ENCODE results near the gene RNASET2. TPM values are rescaled to one million over a fixed set of nuclear protein-coding genes. Genes with fewer than 3 reads are reported as not detected.

Gene RNASET2
- total and polyA plus RNA-seq, 2 of the 13 experiments (the other 11 are each of a cell fraction or from before 2014, with no cell fraction given): 44.6 to 597 TPM

DNA sequence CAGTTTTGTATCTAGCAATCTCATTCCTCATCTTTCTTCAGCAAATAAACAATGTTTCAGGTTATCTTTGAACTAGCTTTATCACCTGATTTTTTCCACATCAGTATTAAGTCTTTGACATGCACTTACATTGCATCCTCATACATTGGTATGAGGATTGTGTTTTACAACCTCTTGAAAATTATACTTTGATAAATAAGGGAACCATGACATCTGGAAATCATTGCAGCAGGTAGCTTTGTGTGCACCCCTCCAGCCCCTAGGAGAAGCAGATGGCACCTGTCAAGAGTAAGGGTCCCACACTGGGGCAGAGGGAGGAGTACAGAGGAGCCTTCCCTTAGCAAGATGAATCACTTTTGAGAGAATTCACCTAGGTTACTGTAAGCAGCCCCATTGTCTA is 13.7 kb upstream of the RNASET2 start:
- ATAC-seq (no peak; the same call in 2 of the 3 replicates), FAIRE-seq (no peak), DNase-seq (ENCODE audit: low spot score) (no peak)
- Histone ChIP-seq H3K9me3 (ENCODE audit: low read length) (no peaks in the 10 kb centered on the region), H3K79me2 (ENCODE audit: insufficient read depth, low read length) (no peaks in the 10 kb centered on the region), H3K9ac (ENCODE audit: insufficient read depth, low read depth, low read length) (no peak overlapping the region), H3K4me1 (ENCODE audit: insufficient read depth, low read length) (no peaks in the 10 kb centered on the region), H3K27ac (ENCODE audit: extremely low read length, insufficient read depth, low read length) (no peak overlapping the region), H4K20me1 (ENCODE audit: insufficient read depth, low read length) (no peaks in the 10 kb centered on the region), H3K4me2 (ENCODE audit: low read depth, low read length) (no peak overlapping the region), H2AFZ (ENCODE audit: low read length) (no peak overlapping the region), H3K36me3 (replicated peaks in 1 of 2; ENCODE audit: control insufficient read depth in 1 of 2, insufficient read depth in 2 of 2, low read length in 2 of 2) (peaks cover 2 to 3% of the 10 kb centered on the region in 2 experiments; a peak in 1 of 5 replicates), H3K4me3 (replicated peaks in 1 of 3; ENCODE audit: insufficient read depth in 1 of 3, low read depth in 2 of 3, low read length in 3 of 3) (no peak overlapping the region), H3K27me3 (ENCODE audit: control insufficient read depth in 1 of 2, insufficient read depth in 2 of 2, low read length in 2 of 2) (no peaks in the 10 kb centered on the region)
- intact Hi-C loops (cut with micrococcal nuclease; ENCODE audit: unreplicated experiment): no loop called here
- BruUV-seq (replicated peaks): no TSS peak
- ChIA-PET CTCF (ENCODE audit: low intra/inter-chr PET ratio, low total read pairs) (no interaction called here), POLR2A (no interaction called here)
- no peak for TF ChIP-seq ZFX (CRISPR knock-in tag; IDR thresholded peaks at IDR 0.05; ENCODE audit: low read depth)
- in situ Hi-C loops (cut with HindIII; ENCODE audit: extremely low pct_ligation_motif_present, low pct_unique_long_range_greater_than_20kb): no loop called here

DNA sequence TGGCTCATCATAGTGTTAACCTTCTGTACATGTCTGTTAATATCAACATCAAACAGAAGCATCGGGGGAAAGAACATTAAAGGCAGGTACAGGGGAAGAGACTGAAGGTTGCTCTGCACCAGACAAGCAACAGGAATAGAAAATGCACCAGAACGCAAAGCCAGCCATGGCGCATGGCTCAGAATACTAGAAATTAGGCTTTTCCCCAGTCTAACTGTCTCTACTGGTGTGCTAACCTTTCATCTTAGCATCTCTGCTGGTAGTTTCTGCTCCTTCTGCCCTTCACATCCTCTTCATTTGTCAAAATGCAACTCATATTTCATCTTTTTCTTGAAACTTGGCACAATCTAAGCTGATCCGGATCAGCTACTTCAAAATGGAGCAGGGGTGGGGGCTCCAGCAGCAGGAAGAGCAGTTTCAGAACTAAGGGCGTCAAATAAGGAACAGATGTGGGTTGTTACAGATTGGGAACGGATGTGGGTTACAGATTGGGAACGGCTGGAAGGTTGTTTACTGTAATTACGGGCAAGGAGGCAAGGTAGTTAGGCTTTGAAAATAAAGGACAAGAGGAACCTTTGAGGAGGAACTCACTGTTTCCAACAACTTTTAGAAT is 13.1 kb upstream of the RNASET2 start:
- Histone ChIP-seq H2AFZ (ENCODE audit: low read length) (no peak overlapping the region), H3K36me3 (replicated peaks in 1 of 2; ENCODE audit: control insufficient read depth in 1 of 2, insufficient read depth in 2 of 2, low read length in 2 of 2) (peaks cover 2 to 3% of the 10 kb centered on the region in 2 experiments; a peak in 1 of 5 replicates), H3K9ac (ENCODE audit: insufficient read depth, low read depth, low read length) (no peak overlapping the region), H3K4me3 (replicated peaks in 1 of 3; ENCODE audit: insufficient read depth in 1 of 3, low read depth in 2 of 3, low read length in 3 of 3) (no peak overlapping the region), H3K4me1 (ENCODE audit: insufficient read depth, low read length) (peaks cover 1% of the 10 kb centered on the region), H3K4me2 (ENCODE audit: low read depth, low read length) (no peak overlapping the region), H3K9me3 (ENCODE audit: low read length) (no peaks in the 10 kb centered on the region), H3K79me2 (ENCODE audit: insufficient read depth, low read length) (no peaks in the 10 kb centered on the region), H3K27ac (ENCODE audit: extremely low read length, insufficient read depth, low read length) (no peak overlapping the region), H3K27me3 (ENCODE audit: control insufficient read depth in 1 of 2, insufficient read depth in 2 of 2, low read length in 2 of 2) (no peaks in the 10 kb centered on the region), H4K20me1 (ENCODE audit: insufficient read depth, low read length) (no peaks in the 10 kb centered on the region)
- no peak for DNase-seq (ENCODE audit: low spot score)
- ChIA-PET POLR2A (no interaction called here), CTCF (ENCODE audit: low intra/inter-chr PET ratio, low total read pairs) (no interaction called here)
- no TSS peak for BruUV-seq (replicated peaks)
- no peak for FAIRE-seq
- intact Hi-C loops (cut with micrococcal nuclease; ENCODE audit: unreplicated experiment): no loop called here
- in situ Hi-C loops (cut with HindIII; ENCODE audit: extremely low pct_ligation_motif_present, low pct_unique_long_range_greater_than_20kb): no loop called here
- TF ChIP-seq ZNF331 (CRISPR knock-in tag; IDR thresholded peaks at IDR 0.05) (no peak), ZNF121 (CRISPR knock-in tag; IDR thresholded peaks at IDR 0.05) (no peak), YEATS4 (CRISPR knock-in tag; IDR thresholded peaks at IDR 0.05; ENCODE audit: borderline replicate concordance) (no peak), ZSCAN29 (CRISPR knock-in tag; conservative IDR thresholded peaks at IDR 0.05) (no peak), ZFP90 (CRISPR knock-in tag; IDR thresholded peaks at IDR 0.05; ENCODE audit: borderline replicate concordance) (no peak), CAMTA2 (CRISPR knock-in tag; IDR thresholded peaks at IDR 0.05; ENCODE audit: borderline replicate concordance) (no peak), ZNF747 (CRISPR knock-in tag; IDR thresholded peaks at IDR 0.05; ENCODE audit: borderline replicate concordance) (no peak)
- TF ChIP-seq, protein P1, sequence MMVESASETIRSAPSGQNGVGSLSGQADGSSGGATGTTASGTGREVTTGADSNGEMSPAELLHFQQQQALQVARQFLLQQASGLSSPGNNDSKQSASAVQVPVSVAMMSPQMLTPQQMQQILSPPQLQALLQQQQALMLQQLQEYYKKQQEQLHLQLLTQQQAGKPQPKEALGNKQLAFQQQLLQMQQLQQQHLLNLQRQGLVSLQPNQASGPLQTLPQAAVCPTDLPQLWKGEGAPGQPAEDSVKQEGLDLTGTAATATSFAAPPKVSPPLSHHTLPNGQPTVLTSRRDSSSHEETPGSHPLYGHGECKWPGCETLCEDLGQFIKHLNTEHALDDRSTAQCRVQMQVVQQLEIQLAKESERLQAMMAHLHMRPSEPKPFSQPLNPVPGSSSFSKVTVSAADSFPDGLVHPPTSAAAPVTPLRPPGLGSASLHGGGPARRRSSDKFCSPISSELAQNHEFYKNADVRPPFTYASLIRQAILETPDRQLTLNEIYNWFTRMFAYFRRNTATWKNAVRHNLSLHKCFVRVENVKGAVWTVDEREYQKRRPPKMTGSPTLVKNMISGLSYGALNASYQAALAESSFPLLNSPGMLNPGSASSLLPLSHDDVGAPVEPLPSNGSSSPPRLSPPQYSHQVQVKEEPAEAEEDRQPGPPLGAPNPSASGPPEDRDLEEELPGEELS (CRISPR knock-in tag; IDR thresholded peaks at IDR 0.05): no peak
- TF ChIP-seq, protein P2, sequence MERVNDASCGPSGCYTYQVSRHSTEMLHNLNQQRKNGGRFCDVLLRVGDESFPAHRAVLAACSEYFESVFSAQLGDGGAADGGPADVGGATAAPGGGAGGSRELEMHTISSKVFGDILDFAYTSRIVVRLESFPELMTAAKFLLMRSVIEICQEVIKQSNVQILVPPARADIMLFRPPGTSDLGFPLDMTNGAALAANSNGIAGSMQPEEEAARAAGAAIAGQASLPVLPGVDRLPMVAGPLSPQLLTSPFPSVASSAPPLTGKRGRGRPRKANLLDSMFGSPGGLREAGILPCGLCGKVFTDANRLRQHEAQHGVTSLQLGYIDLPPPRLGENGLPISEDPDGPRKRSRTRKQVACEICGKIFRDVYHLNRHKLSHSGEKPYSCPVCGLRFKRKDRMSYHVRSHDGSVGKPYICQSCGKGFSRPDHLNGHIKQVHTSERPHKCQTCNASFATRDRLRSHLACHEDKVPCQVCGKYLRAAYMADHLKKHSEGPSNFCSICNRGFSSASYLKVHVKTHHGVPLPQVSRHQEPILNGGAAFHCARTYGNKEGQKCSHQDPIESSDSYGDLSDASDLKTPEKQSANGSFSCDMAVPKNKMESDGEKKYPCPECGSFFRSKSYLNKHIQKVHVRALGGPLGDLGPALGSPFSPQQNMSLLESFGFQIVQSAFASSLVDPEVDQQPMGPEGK (CRISPR knock-in tag; IDR thresholded peaks at IDR 0.05): no peak
- no peak for ATAC-seq
- 94% methylated on average over 8 of the region's 8 CpGs for WGBS (ENCODE audit: low lambda C conversion rate)

Data from HepG2 (cell line).